Keratinocyte (primary cell): ENCODE data around the gene CNPY1. TPM values are rescaled to one million over a fixed set of nuclear protein-coding genes. Genes with fewer than 3 reads are reported as not detected.
A peak's percentile ranks its signal among the peaks of the same experiment; 100 is the strongest.

Experiments
- DNase-seq: peaks from one replicate; pipeline ENCODE4 v3.0.0-alpha.2; 2011; ENCODE audit warnings: low read depth, missing footprints, low spot score
- FAIRE-seq: peaks from 2 replicates; lab custom pipeline; 2011; peaks lifted over from hg19 to GRCh38; lab: Jason Lieb, UNC
- H2AFZ ChIP-seq: 2 replicates; pipeline ENCODE4 v1.6.0; 2012; ENCODE audit warnings: low read length, control low read depth, inconsistent platforms; ENCODE audit not compliant: control insufficient read depth
- H3K27ac ChIP-seq: 2 replicates; pipeline ENCODE4 v1.5.1; 2011; ENCODE audit warnings: low read length; ENCODE audit not compliant: control insufficient read depth, insufficient read depth
- H3K27me3 ChIP-seq: 3 replicates; pipeline ENCODE4 v1.6.0; 2011; ENCODE audit warnings: low read length; ENCODE audit not compliant: control insufficient read depth, insufficient read depth; ENCODE audit errors: extremely low read depth
- H3K36me3 ChIP-seq, 2 experiments: 2 replicates in 1 of 2; 3 replicates in 1 of 2; pipeline ENCODE4 v1.5.1; 2011; ENCODE audit warnings: low read length in 2 of 2, mild to moderate bottlenecking in 1 of 2; ENCODE audit not compliant: control insufficient read depth in 2 of 2, insufficient read depth in 2 of 2; ENCODE audit errors: extremely low read depth in 1 of 2
- H3K4me1 ChIP-seq: 3 replicates; pipeline ENCODE4 v1.5.1; 2011; ENCODE audit warnings: low read length; ENCODE audit not compliant: control insufficient read depth, insufficient read depth; ENCODE audit errors: extremely low read depth
- H3K4me2 ChIP-seq: 3 replicates; pipeline ENCODE4 v1.6.0; 2011; ENCODE audit warnings: low read depth, low read length; ENCODE audit not compliant: control insufficient read depth, insufficient read depth; ENCODE audit errors: extremely low read depth
- H3K4me3 ChIP-seq, 3 experiments: fragments of 200-600 bp in 1 of 3; sonication (generic) in 1 of 3; 2 replicates in 2 of 3; 3 replicates in 1 of 3; pipeline ENCODE4 v1.5.1; 2011 to 2016; ENCODE audit warnings: low read length in 3 of 3, mild to moderate bottlenecking in 3 of 3, control low read depth in 2 of 3, inconsistent platforms in 1 of 3, low read depth in 1 of 3, mixed read lengths in 1 of 3, mixed run types in 1 of 3, moderate library complexity in 1 of 3; ENCODE audit not compliant: control insufficient read depth in 2 of 3, insufficient read depth in 2 of 3; ENCODE audit errors: extremely low read depth in 1 of 3
- H3K79me2 ChIP-seq: 2 replicates; pipeline ENCODE4 v1.6.0; 2012; ENCODE audit warnings: low read length; ENCODE audit not compliant: control insufficient read depth, insufficient read depth
- H3K9ac ChIP-seq: 3 replicates; pipeline ENCODE4 v1.6.0; 2011; ENCODE audit warnings: low read length; ENCODE audit not compliant: control insufficient read depth, insufficient read depth; ENCODE audit errors: extremely low read depth
- H3K9me1 ChIP-seq: 3 replicates; pipeline ENCODE4 v1.6.0; 2011; ENCODE audit warnings: low read length; ENCODE audit not compliant: control insufficient read depth, insufficient read depth; ENCODE audit errors: extremely low read depth
- H3K9me3 ChIP-seq: 2 replicates; pipeline ENCODE4 v1.5.1; 2012; ENCODE audit warnings: low read depth, low read length; ENCODE audit not compliant: control insufficient read depth
- H4K20me1 ChIP-seq: 3 replicates; pipeline ENCODE4 v1.6.0; 2011; ENCODE audit warnings: low read length; ENCODE audit not compliant: control insufficient read depth, insufficient read depth; ENCODE audit errors: extremely low read depth
- EZH2 ChIP-seq: IDR thresholded peaks from one replicate; pipeline ENCODE4 v1.6.1; 2012; ENCODE audit warnings: inconsistent platforms, mild to moderate bottlenecking, low read length, moderate library complexity
- dilution Hi-C: fragments of 300-500 bp; cut with MboI; formaldehyde crosslinking; loops from one replicate; pipeline ENCODE4 v1.7.0; 2020; ENCODE audit warnings: low sequenced_read_pairs; ENCODE audit not compliant: extremely low pct_ligation_motif_present
- polyA plus RNA-seq, 5 experiments: library from polyadenylated mRNA; depleted of rRNA in 3 of 5; stranded (reverse) in 3 of 5; stranded (forward) in 1 of 5; unstranded in 1 of 5; fragments of >200 nt; gene quantifications; 1 replicate in 1 of 5; 2 replicates in 3 of 5; 3 replicates in 1 of 5; pipeline versions ENCODE4 v1.2.1 to v1.2.3, GENCODE V29; 2011 to 2012; ENCODE audit warnings: missing spikeins in 2 of 5, low read depth in 1 of 5, low replicate concordance in 1 of 5
- TF ChIP-seq, protein P1 (sequence below), 3 experiments: IDR thresholded peaks in 1 of 3; conservative IDR thresholded peaks in 1 of 3; optimal IDR thresholded peaks in 1 of 3; 2 replicates in 2 of 3; 3 replicates in 1 of 3; pipeline versions ENCODE3 to v1.5.1; 2011; ENCODE audit warnings: low read length in 3 of 3, mild to moderate bottlenecking in 3 of 3, moderate library complexity in 2 of 3, control low read depth in 1 of 3, inconsistent platforms in 1 of 3; ENCODE audit not compliant: insufficient read depth in 2 of 3; ENCODE audit errors: extremely low read depth in 1 of 3

The CNPY1 gene
- polyA plus RNA-seq, 1 donor (not counting 4 experiments of a cell fraction or from before 2014, with no cell fraction given) = not detected

DNA sequence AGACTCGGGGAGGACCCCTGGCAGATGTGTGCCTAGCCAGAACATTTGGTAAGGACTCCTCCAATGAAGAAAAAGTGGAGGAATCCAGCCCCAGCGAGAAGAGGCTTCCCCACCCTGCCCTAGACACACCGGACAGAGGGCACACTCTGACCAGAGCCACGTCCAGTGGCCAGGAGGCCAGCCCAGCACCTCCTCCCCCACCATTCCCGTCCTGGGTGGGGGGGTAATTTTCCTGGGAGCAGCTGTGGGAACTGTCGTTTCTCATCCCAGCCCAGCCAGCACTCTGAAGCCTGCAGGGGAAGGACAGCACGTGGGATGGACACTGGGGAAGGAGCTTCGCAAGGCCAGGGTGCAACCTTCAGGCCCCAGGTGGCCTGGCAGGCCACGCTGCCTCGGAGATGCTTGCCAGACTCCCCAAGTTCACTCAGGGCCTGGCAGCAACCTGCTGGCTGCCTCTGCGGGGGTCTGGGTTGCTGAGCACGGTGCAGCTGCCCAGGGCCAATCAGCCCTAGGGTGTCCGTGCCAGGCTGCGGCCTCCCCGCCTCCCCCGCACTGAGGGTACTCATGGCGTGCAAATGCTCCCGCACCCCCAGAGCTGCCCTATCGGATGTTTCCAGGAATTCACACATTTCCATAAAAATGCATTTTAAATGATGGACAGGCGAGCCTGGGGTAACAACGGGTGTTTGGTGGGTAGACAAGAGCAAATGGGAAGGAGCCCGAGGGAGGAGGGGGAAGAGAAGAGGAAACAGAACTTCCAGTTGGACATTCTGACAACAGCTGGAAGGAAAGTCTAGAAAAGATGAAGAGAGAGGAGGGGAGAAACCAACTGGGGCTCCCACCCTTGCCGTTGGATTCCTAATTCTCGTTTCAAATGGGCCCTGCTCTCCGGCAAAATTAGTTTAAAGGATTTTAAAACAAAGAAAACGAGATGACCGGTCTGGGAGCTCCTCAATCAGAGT is 90.3 kb downstream of the CNPY1 start:
- Histone ChIP-seq H3K4me3 (no peak overlapping the region), H3K9me3 (no peaks in the 10 kb centered on the region), H3K79me2 (no peaks in the 10 kb centered on the region), H4K20me1 (peaks cover 4% of the 10 kb centered on the region), H3K27ac (no peak overlapping the region), H3K4me1 (no peaks in the 10 kb centered on the region), H2AFZ (no peak overlapping the region), H3K9ac (no peak overlapping the region), H3K27me3 (peaks cover 97% of the 10 kb centered on the region), H3K36me3 (no peaks in the 10 kb centered on the region), H3K4me2 (peak overlapping the region; percentile 82), H3K9me1 (no peaks in the 10 kb centered on the region)
- peak; percentile 66 for TF ChIP-seq EZH2
- TF ChIP-seq, protein P1, sequence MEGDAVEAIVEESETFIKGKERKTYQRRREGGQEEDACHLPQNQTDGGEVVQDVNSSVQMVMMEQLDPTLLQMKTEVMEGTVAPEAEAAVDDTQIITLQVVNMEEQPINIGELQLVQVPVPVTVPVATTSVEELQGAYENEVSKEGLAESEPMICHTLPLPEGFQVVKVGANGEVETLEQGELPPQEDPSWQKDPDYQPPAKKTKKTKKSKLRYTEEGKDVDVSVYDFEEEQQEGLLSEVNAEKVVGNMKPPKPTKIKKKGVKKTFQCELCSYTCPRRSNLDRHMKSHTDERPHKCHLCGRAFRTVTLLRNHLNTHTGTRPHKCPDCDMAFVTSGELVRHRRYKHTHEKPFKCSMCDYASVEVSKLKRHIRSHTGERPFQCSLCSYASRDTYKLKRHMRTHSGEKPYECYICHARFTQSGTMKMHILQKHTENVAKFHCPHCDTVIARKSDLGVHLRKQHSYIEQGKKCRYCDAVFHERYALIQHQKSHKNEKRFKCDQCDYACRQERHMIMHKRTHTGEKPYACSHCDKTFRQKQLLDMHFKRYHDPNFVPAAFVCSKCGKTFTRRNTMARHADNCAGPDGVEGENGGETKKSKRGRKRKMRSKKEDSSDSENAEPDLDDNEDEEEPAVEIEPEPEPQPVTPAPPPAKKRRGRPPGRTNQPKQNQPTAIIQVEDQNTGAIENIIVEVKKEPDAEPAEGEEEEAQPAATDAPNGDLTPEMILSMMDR (optimal IDR thresholded peaks at IDR 0.05 in 1 of 3, IDR thresholded peaks at IDR 0.05 in 1 of 3, conservative IDR thresholded peaks at IDR 0.05 in 1 of 3; ENCODE audit: extremely low read depth in 1 of 3, insufficient read depth in 2 of 3, low read length in 3 of 3) = no peak
- DNase-seq = no peak
- dilution Hi-C loops = no loop called here
- FAIRE-seq = no peak

- H2AFZ ChIP-seq = no peak overlapping the region
- peaks cover 4% of the 10 kb centered on the region for H4K20me1 ChIP-seq
- DNase-seq (no peak), FAIRE-seq (no peak)
- H3K9me1 ChIP-seq = no peaks in the 10 kb centered on the region
- no peaks in the 10 kb centered on the region for H3K79me2 ChIP-seq
- H3K4me3 ChIP-seq = no peak overlapping the region
- peaks cover 97% of the 10 kb centered on the region for H3K27me3 ChIP-seq
- H3K36me3 ChIP-seq = no peaks in the 10 kb centered on the region
- dilution Hi-C loops = no loop called here
- H3K9me3 ChIP-seq = no peaks in the 10 kb centered on the region
- no peaks in the 10 kb centered on the region for H3K4me1 ChIP-seq
- no peak overlapping the region for H3K27ac ChIP-seq
- H3K9ac ChIP-seq = no peak overlapping the region
- no peak overlapping the region for H3K4me2 ChIP-seq
- TF ChIP-seq, protein P1 (optimal IDR thresholded peaks at IDR 0.05 in 1 of 3, IDR thresholded peaks at IDR 0.05 in 1 of 3, conservative IDR thresholded peaks at IDR 0.05 in 1 of 3; ENCODE audit: extremely low read depth in 1 of 3, insufficient read depth in 2 of 3, low read length in 3 of 3) = no peak
- TF ChIP-seq EZH2 = no peak
Observed at GRCh38 chr7:155455132-155455693, 91.1 kb downstream of the CNPY1 start.
